Measurements from ENCODE around the gene ST6GALNAC1. TPM values are rescaled to one million over a fixed set of nuclear protein-coding genes. Genes with fewer than 3 reads are reported as not detected.
A peak's percentile ranks its signal among the peaks of the same experiment; 100 is the strongest.

Gene ST6GALNAC1
- total and polyA plus RNA-seq, 2 of the 13 experiments (the other 11 are each of a cell fraction or from before 2014, with no cell fraction given) = not detected

DNA sequence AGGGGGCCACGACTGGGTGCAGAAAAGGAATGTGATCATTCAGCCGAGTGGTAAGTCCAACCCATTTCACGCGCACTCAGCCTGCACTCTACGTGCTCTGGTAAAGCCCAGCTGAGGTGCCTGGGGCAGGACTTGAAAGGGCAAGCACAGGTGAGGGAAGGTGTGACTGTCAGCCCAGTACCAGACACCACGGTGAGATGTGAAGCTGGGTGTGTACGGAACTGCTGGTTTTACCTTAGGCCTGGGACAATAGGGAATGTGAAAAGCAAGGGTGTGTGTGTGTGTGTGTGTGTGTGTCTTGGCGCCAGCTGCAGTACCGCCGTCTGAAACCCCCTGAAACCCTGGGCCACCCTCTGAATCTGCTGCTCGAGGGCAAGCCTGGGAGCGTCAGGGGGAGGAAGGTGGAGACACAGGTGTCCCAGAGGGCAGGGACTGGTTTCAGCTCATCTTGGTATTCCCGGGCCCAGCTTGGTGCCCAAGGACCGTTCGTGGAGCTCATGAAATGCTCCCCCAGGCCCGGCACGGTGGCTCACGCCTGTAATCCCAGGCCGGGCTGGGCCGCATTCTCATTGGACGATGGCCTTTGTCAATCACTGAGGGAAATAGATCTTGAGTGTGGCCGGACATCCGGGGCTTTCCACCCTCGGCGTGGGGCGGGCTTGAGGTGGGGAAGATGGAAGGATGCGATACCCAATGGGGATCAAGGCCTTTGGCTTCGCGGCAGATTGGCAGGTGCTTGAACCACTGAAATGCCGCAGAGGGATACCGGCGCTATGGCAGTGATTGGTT lies 27.8 kb upstream of the ST6GALNAC1 start (continued):
- TF ChIP-seq, protein P1, sequence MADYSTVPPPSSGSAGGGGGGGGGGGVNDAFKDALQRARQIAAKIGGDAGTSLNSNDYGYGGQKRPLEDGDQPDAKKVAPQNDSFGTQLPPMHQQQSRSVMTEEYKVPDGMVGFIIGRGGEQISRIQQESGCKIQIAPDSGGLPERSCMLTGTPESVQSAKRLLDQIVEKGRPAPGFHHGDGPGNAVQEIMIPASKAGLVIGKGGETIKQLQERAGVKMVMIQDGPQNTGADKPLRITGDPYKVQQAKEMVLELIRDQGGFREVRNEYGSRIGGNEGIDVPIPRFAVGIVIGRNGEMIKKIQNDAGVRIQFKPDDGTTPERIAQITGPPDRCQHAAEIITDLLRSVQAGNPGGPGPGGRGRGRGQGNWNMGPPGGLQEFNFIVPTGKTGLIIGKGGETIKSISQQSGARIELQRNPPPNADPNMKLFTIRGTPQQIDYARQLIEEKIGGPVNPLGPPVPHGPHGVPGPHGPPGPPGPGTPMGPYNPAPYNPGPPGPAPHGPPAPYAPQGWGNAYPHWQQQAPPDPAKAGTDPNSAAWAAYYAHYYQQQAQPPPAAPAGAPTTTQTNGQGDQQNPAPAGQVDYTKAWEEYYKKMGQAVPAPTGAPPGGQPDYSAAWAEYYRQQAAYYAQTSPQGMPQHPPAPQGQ (CRISPR knock-in tag; IDR thresholded peaks at IDR 0.05; ENCODE audit: borderline replicate concordance) = peak; percentile 94; the same call in 1 of the 2 replicates
- TF ChIP-seq GATAD2A (CRISPR knock-in tag; IDR thresholded peaks at IDR 0.05) = peak; percentile 62; the same call in 1 of the 2 replicates
- no peak for TF ChIP-seq RFX1 (IDR thresholded peaks at IDR 0.05)
- no peak; the same call in 1 of the 2 replicates for TF ChIP-seq NR1H2 (CRISPR knock-in tag; IDR thresholded peaks at IDR 0.05; ENCODE audit: borderline replicate concordance, low read depth)
- TF ChIP-seq, protein P2, sequence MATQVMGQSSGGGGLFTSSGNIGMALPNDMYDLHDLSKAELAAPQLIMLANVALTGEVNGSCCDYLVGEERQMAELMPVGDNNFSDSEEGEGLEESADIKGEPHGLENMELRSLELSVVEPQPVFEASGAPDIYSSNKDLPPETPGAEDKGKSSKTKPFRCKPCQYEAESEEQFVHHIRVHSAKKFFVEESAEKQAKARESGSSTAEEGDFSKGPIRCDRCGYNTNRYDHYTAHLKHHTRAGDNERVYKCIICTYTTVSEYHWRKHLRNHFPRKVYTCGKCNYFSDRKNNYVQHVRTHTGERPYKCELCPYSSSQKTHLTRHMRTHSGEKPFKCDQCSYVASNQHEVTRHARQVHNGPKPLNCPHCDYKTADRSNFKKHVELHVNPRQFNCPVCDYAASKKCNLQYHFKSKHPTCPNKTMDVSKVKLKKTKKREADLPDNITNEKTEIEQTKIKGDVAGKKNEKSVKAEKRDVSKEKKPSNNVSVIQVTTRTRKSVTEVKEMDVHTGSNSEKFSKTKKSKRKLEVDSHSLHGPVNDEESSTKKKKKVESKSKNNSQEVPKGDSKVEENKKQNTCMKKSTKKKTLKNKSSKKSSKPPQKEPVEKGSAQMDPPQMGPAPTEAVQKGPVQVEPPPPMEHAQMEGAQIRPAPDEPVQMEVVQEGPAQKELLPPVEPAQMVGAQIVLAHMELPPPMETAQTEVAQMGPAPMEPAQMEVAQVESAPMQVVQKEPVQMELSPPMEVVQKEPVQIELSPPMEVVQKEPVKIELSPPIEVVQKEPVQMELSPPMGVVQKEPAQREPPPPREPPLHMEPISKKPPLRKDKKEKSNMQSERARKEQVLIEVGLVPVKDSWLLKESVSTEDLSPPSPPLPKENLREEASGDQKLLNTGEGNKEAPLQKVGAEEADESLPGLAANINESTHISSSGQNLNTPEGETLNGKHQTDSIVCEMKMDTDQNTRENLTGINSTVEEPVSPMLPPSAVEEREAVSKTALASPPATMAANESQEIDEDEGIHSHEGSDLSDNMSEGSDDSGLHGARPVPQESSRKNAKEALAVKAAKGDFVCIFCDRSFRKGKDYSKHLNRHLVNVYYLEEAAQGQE (IDR thresholded peaks at IDR 0.05; ENCODE audit: borderline replicate concordance in 1 of 2, low read depth in 1 of 2, low read length in 2 of 2) = no peak
- TF ChIP-seq ZNF121 (CRISPR knock-in tag; IDR thresholded peaks at IDR 0.05) = 0 out of 2 replicates have a peak, but pooled peaks have one; percentile 9
- TF ChIP-seq ZNF501 (CRISPR knock-in tag; IDR thresholded peaks at IDR 0.05) = peak; percentile 91
- no peak for TF ChIP-seq PCBP2 (optimal IDR thresholded peaks at IDR 0.05; ENCODE audit: low read depth, low read length, poor library complexity, severe bottlenecking)
- TF ChIP-seq, protein P3, sequence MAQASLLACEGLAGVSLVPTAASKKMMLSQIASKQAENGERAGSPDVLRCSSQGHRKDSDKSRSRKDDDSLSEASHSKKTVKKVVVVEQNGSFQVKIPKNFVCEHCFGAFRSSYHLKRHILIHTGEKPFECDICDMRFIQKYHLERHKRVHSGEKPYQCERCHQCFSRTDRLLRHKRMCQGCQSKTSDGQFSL (CRISPR knock-in tag; IDR thresholded peaks at IDR 0.05) = no peak; the same call in 1 of the 2 replicates
- TF ChIP-seq ZNF678 (CRISPR knock-in tag; IDR thresholded peaks at IDR 0.05) = no peak
- peak; percentile 21; the same call in 1 of the 2 replicates for TF ChIP-seq FOXO1 (CRISPR knock-in tag; IDR thresholded peaks at IDR 0.05)
- TF ChIP-seq ZNF329 (CRISPR knock-in tag; IDR thresholded peaks at IDR 0.05; ENCODE audit: low read depth) = peak; percentile 76; the same call in 1 of the 2 replicates
- TF ChIP-seq HHEX (CRISPR knock-in tag; IDR thresholded peaks at IDR 0.05) = no peak
- TF ChIP-seq CC2D1A (CRISPR knock-in tag; IDR thresholded peaks at IDR 0.05) = no peak
- peak; percentile 60; the same call in 1 of the 2 replicates for TF ChIP-seq TARDBP (CRISPR knock-in tag; IDR thresholded peaks at IDR 0.05)
- no peak; the same call in none of the 2 replicates for TF ChIP-seq NFKBIZ (CRISPR knock-in tag; IDR thresholded peaks at IDR 0.05)
- no peak; the same call in 1 of the 2 replicates for TF ChIP-seq KLF11 (CRISPR knock-in tag; IDR thresholded peaks at IDR 0.05)
- peak; percentile 85 for TF ChIP-seq FOXC1 (CRISPR knock-in tag; IDR thresholded peaks at IDR 0.05; ENCODE audit: borderline replicate concordance)
- peak; percentile 98; the same call in 1 of the 2 replicates for TF ChIP-seq ZNF598 (CRISPR knock-in tag; IDR thresholded peaks at IDR 0.05; ENCODE audit: borderline replicate concordance)
- TF ChIP-seq, protein P4, sequence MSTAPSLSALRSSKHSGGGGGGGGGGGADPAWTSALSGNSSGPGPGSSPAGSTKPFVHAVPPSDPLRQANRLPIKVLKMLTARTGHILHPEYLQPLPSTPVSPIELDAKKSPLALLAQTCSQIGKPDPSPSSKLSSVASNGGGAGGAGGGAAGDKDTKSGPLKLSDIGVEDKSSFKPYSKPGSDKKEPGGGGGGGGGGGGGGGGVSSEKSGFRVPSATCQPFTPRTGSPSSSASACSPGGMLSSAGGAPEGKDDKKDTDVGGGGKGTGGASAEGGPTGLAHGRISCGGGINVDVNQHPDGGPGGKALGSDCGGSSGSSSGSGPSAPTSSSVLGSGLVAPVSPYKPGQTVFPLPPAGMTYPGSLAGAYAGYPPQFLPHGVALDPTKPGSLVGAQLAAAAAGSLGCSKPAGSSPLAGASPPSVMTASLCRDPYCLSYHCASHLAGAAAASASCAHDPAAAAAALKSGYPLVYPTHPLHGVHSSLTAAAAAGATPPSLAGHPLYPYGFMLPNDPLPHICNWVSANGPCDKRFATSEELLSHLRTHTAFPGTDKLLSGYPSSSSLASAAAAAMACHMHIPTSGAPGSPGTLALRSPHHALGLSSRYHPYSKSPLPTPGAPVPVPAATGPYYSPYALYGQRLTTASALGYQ (CRISPR knock-in tag; IDR thresholded peaks at IDR 0.05) = 0 out of 2 replicates have a peak, but pooled peaks have one; percentile 24
- peak; percentile 98 for TF ChIP-seq NRL (CRISPR knock-in tag; IDR thresholded peaks at IDR 0.05; ENCODE audit: borderline replicate concordance)
- peak; percentile 60; the same call in 1 of the 2 replicates for TF ChIP-seq TSC22D2 (CRISPR knock-in tag; IDR thresholded peaks at IDR 0.05; ENCODE audit: borderline replicate concordance)

Measured in HepG2 (cell line).